ENCODE data around the gene SEC16A.

DNA sequence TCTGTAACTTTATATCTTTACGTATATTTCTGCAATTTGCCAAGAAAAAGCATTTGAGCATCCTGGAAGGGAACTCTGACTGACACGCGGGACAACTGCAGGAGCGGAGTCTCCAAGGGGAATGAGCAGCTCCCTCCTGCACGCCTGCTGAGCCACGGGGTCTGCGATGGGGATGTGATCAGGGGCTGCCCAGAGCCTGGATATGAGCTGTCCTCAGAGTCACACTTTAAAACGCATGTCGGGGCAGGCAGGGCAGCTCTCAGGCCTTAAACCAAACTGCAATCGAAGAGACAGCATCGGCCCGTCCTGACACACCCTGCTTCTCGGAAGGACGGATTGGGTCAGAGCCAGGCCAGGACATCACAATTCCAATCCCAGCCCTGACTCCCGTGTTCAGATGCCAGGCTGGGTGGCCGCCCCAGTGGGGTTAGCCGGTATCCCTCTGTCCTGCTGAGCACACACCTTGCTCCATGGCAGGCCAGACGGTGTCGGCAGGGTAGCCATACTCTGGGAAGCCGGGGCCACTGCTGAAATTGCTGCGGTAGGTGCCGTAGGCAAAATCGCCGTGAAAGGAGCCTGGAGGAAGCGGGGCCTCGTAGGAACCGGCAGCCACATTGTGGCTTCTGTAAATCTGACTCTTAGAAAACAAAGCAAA is 17.2 kb downstream of the SEC16A start:
- TF ChIP-seq CTCF (IDR thresholded peaks at IDR 0.05) (no peak), POLR2A (IDR thresholded peaks at IDR 0.05) (no peak)
